ENCODE data around the gene CTSW. TPM values are rescaled to one million over a fixed set of nuclear protein-coding genes. Genes with fewer than 3 reads are reported as not detected.
"Not testable (repeated sequence)": the region's sequence is repeated elsewhere in the genome, so short reads cannot be mapped to it uniquely, and the experiment has no call there.

CTSW gene
- total RNA-seq, 1 experiment from 2014 or later = not detected

GRCh38 chr11:65888163-65888814 is 8.7 kb downstream of the CTSW start, which contains the start of gene FIBP:
FIBP (minus strand) TSS chr11:65888471; CDS start chr11:65888418, 53 bp downstream.
- H3K9me3 ChIP-seq = no peaks in the 10 kb centered on the region
- no peaks in the 10 kb centered on the region for H3K27me3 ChIP-seq
- peaks cover 61% of the 10 kb centered on the region for H3K36me3 ChIP-seq
- DNase-seq = peak; percentile 98
- H3K4me3 ChIP-seq = peak within 1 kb of the TSS; percentile 91

- peak; percentile 98 for DNase-seq
- Histone ChIP-seq H3K4me3 (peak within 1 kb of the TSS; percentile 91), H3K9me3 (no peaks in the 10 kb centered on the region), H3K27me3 (no peaks in the 10 kb centered on the region), H3K36me3 (peaks cover 59% of the 10 kb centered on the region)
Observed at GRCh38 chr11:65890324-65891218, 10.9 kb downstream of the CTSW start, which contains the start of gene CCDC85B. CCDC85B (plus strand) TSS chr11:65890673; CDS start chr11:65890784, 111 bp downstream.

- peaks cover 62% of the 10 kb centered on the region for H3K36me3 ChIP-seq
- no peaks in the 10 kb centered on the region for H3K27me3 ChIP-seq
- H3K9me3 ChIP-seq = no peaks in the 10 kb centered on the region
- DNase-seq = peak; percentile 90
- peak overlapping the region; percentile 91 for H3K4me3 ChIP-seq
Observed at GRCh38 chr11:65891219-65892136, 11.8 kb downstream of the CTSW start.

GRCh38 chr11:65892137-65892540 is 12.5 kb downstream of the CTSW start:
- not testable (repeated sequence) for H3K27me3 ChIP-seq, H3K9me3 ChIP-seq
- H3K4me3 ChIP-seq = peak overlapping the region; percentile 91
- peak; percentile 41 for DNase-seq
- H3K36me3 ChIP-seq = peaks cover 62% of the 10 kb centered on the region

DNA sequence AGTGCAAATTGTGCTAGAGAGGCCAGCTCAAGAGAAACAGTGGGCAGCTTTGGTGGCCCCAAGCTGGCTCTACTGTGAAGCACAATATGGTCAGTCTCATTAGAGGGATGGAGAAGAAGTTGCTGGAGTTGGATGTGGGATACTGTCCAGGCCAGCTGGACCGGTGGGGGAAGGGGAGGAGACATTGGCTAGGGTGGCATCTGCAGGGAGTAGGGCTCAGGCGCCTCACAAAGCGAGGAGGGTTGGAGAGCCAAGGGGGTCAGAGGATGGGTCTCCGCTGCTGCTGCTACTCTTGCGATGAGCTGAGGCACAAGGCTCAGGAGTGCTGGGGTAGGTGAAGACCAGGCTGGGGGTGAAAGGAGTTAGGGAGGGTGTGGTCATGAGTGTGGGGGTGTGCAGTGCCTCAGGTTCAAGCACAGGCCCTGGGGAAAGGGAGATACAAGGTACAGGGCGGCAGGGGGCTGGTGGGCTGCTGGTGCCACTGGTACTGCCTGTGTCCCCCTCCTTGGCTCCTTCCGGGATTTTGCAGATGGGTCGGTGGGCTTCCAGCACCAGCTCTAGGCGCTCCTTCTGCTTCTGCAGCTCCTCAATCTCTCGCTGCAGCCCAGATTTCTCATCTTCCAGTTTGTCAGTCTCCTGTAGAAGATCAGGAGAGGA is 13.2 kb downstream of the CTSW start:
- Histone ChIP-seq H3K27me3 (no peaks in the 10 kb centered on the region), H3K4me3 (peak overlapping the region; percentile 91), H3K36me3 (peaks cover 62% of the 10 kb centered on the region), H3K9me3 (no peaks in the 10 kb centered on the region)
- DNase-seq = no peak

GRCh38 chr11:65894034-65894591 is 14.5 kb downstream of the CTSW start:
- Histone ChIP-seq H3K27me3 (no peaks in the 10 kb centered on the region), H3K4me3 (no peak overlapping the region), H3K9me3 (no peaks in the 10 kb centered on the region), H3K36me3 (peaks cover 72% of the 10 kb centered on the region)
- no peak for DNase-seq

- Histone ChIP-seq H3K27me3 (no peaks in the 10 kb centered on the region), H3K36me3 (peaks cover 79% of the 10 kb centered on the region), H3K9me3 (no peaks in the 10 kb centered on the region), H3K4me3 (peak overlapping the region; percentile 98; the same call in 1 of the 2 replicates)
- DNase-seq = no peak
Observed at GRCh38 chr11:65895482-65895981, 15.9 kb downstream of the CTSW start.

DNA sequence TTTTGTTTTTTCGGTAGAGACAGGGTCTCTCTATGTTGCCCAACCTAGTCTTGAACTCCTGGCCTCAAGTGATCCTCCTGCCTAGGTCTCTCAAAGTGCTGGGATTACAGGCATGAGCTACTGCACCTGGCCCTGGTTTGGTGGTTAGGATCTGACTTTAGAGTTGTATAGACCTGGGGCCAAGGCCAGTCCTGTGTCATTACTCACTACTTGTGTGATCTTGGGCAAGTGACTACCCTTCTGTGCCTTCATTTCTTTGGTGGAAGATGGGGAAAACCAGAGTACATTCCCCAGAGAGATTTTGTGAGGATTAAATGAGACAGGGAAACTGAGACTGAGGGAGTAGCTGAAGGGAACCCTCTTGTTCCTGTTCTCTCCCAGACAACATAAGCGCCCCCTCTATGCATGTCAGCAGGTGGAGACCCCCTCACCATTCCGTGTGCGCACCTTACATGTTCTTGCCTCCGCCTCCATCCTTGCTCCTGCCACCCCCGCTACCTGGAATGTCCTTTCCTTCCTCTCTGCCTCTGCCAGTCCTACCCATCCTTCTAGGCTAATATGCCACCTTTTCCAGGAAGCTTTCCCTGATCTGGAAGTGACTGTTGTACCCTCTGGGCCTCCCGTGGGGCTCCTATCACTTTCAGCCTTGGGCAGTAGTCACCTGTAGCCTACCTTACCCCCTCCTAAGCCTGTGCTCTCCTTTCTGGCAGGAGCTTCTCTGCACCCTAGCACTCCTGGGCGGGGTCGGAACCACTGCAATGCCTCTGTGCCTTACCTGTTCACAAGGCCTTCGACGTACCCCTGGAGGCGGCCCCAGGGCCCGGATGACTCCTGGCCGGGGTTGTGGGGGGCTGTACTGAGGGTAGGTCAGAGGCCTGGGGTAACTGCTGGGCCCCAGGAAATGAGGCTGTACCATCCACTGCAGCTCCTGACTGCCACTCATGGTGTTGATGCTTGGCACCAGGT is 16.7 kb downstream of the CTSW start:
- DNase-seq = no peak
- peaks cover 77% of the 10 kb centered on the region for H3K36me3 ChIP-seq
- no peaks in the 10 kb centered on the region for H3K9me3 ChIP-seq
- no peaks in the 10 kb centered on the region for H3K27me3 ChIP-seq
- H3K4me3 ChIP-seq = peak overlapping the region; percentile 98

GRCh38 chr11:65897020-65897471 is 17.4 kb downstream of the CTSW start:
- Histone ChIP-seq H3K4me3 (peak overlapping the region; percentile 98), H3K27me3 (no peaks in the 10 kb centered on the region), H3K36me3 (peaks cover 70% of the 10 kb centered on the region), H3K9me3 (no peaks in the 10 kb centered on the region)
- DNase-seq = no peak

- Histone ChIP-seq H3K36me3 (peaks cover 54% of the 10 kb centered on the region), H3K4me3 (peak overlapping the region; percentile 98), H3K9me3 (no peaks in the 10 kb centered on the region), H3K27me3 (no peaks in the 10 kb centered on the region)
- DNase-seq = no peak
Observed at GRCh38 chr11:65898656-65899355, 19.2 kb downstream of the CTSW start.

GRCh38 chr11:65899356-65900124 is 19.9 kb downstream of the CTSW start:
- DNase-seq = peak; percentile 92
- Histone ChIP-seq H3K9me3 (no peaks in the 10 kb centered on the region), H3K4me3 (peak overlapping the region; percentile 98), H3K27me3 (no peaks in the 10 kb centered on the region), H3K36me3 (peaks cover 47% of the 10 kb centered on the region)

GRCh38 chr11:65900125-65900898 is 20.7 kb downstream of the CTSW start, which contains the start of gene FOSL1:
FOSL1 (minus strand) TSS chr11:65900388; CDS start chr11:65900339, 49 bp downstream.
- peak; percentile 98 for DNase-seq
- peak within 1 kb of the TSS; percentile 98 for H3K4me3 ChIP-seq
- H3K9me3 ChIP-seq = no peaks in the 10 kb centered on the region
- H3K27me3 ChIP-seq = no peaks in the 10 kb centered on the region
- peaks cover 41% of the 10 kb centered on the region for H3K36me3 ChIP-seq

- H3K9me3 ChIP-seq = no peaks in the 10 kb centered on the region
- peaks cover 36% of the 10 kb centered on the region for H3K36me3 ChIP-seq
- no peaks in the 10 kb centered on the region for H3K27me3 ChIP-seq
- no peak for DNase-seq
- H3K4me3 ChIP-seq = no peak overlapping the region
Observed at GRCh38 chr11:65900899-65901180, 21.2 kb downstream of the CTSW start.

All from MG63 (cell line).